ENCODE measurements around the gene IP6K2.
"Not testable (repeated sequence)": the region's sequence is repeated elsewhere in the genome, so short reads cannot be mapped to it uniquely, and the experiment has no call there.

The IP6K2 gene, protein sequence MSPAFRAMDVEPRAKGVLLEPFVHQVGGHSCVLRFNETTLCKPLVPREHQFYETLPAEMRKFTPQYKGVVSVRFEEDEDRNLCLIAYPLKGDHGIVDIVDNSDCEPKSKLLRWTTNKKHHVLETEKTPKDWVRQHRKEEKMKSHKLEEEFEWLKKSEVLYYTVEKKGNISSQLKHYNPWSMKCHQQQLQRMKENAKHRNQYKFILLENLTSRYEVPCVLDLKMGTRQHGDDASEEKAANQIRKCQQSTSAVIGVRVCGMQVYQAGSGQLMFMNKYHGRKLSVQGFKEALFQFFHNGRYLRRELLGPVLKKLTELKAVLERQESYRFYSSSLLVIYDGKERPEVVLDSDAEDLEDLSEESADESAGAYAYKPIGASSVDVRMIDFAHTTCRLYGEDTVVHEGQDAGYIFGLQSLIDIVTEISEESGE

DNA sequence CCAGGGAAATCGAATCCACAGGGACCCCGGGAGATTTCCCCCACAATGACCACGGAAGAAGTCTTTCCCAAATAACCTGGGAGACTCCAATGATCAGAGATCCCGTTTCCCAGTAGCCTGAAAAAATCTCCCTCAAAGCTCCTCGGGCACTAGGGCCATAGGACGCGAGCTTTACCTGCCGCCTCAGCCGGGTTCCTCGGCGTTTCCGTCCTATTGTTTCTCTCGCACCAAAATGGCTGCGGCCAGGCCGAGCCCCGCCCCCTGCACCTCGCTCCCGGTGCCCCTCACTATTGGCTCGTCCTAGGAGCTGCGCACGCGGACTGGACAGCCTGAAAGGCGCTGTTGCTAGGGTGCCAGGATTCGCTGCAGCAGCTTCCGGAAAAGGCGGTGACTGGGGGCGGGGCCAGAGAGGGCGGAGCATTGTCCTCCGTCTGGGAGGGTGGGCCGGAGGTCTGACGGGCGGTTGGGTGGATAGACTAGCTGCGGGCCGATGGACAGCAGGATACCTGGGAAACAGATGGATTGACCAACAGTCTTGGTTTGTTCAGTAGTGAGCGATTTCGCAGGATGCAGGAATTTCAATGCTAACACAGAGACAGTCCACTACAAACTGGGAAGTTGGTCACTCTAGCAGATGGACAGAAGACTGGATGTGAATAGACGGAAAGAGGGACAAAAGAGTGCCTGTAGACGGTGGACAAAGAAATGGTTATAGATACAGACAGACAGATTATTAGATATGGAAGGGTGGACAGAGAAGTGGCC lies at the start of gene IP6K2:
TSS of gene IP6K2 (minus strand) at position 240 of the 765 bp plus-strand sequence. CDS start 21,930 bp downstream, outside the sequence.
- peak; percentile 93 for DNase-seq

GRCh38 chr3:48765376-48765775 lies 48.4 kb upstream of the IP6K2 start:
- DNase-seq, result no peak

DNA sequence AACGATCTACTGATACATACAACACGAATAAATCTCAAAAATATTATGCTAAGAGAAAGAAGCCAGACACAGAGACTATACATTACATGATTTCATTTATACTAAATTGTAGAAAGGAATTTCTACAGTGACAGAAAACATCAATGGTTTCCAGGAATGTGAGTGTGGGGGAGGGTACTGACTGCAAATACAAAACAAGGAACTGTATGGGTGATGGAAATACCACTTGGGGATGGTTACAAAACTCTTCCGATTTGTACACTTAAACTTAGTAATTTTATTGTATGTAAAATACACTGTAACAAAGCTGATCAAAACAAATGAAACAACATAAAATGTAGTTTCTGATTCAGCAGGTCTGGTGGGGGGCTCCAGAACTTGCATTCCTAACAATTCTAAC lies 45.8 kb upstream of the IP6K2 start:
- DNase-seq, result no peak

GRCh38 chr3:48759991-48760540 lies 43.0 kb upstream of the IP6K2 start:
- not testable (repeated sequence) for DNase-seq

DNA sequence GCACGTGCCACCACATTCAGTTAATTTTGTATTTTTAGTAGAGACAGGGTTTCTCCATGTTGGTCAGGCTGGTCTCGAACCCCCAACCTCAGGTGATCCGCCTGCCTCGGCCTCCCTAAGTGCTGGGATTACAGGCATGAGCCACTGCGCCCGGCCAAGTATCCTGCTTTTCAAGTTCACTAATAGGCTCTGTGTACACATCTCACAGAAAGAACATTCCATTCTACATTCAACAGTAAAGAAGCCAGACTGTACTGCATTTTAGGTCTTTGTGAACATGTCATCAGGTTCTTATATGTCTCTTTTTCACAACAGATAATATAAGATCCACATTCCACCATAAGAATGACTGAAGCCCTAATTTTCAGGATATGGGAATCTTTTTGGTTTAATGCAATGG lies 42.5 kb upstream of the IP6K2 start:
- not testable (repeated sequence) for DNase-seq

DNA sequence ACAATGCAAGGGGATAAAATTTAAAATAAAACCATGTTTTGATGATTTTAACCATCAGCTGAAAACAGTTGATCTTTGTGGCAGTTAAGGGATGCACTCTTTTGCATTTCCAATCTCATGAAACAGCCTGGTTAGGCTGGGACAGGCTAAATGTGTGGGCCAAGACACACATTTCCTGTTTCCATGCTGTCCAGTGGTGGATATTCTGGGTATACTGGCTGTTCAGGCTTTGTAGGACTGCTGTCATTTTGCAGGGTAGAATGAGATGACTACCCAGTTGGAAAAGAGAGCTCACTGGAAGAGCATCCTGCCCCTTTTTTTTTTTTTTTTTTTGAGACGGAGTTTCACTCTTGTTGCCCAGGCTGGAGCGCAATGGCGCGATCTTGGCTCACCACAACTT lies 42.0 kb upstream of the IP6K2 start:
- DNase-seq, result no peak

DNA sequence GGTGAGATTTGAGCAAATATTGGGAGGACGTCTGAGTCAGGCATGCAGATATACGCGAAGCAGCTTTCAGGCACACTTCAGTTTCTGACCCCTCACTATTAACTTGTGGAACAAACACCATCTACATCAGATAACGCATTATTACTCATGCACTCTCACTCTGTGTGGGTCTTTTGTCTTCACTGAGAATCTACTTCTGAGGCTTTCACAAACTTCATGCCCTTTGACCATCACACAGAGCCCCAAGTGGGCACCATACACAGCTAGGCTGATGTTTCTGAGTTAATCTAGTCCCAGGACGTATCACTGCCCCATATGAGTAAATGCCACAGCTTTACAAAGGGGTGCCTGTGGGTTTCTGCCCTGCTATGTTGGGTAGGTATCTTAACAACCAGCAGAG lies 39.6 kb upstream of the IP6K2 start:
- DNase-seq, result no peak

GRCh38 chr3:48750856-48751255 lies 33.8 kb upstream of the IP6K2 start:
- DNase-seq, result no peak

- DNase-seq, result no peak
Measured at GRCh38 chr3:48748754-48749153, 31.7 kb upstream of the IP6K2 start.

GRCh38 chr3:48747706-48748105 lies 30.7 kb upstream of the IP6K2 start:
- no peak for DNase-seq

DNA sequence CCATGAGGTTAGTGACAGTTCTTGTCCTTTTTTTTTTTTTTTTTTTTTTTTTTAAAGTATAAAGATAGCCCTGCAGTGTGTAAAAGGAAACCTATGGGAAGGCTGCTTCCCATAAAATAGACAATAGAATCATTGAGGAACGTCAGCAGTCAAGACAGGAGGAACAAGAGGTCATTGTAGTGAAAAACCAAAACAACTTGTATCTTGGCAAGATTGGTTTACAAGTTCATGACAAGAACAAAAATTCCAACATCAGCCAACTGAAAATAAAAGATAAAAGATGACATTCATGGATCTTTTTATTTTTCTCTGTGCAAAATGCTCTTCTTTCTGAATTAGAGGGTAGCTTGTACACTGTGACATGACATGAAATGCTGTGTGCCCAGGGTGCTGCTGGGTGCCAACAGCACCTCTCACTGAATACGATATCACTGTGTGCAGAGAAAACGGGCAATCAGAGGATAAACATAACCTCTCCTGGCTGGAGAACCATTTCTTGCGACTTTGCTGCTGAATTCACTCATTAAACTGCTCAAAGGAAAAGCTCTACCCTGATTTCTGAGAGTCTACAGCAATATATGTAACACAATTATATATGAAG lies 30.1 kb upstream of the IP6K2 start:
- no peak for DNase-seq

DNA sequence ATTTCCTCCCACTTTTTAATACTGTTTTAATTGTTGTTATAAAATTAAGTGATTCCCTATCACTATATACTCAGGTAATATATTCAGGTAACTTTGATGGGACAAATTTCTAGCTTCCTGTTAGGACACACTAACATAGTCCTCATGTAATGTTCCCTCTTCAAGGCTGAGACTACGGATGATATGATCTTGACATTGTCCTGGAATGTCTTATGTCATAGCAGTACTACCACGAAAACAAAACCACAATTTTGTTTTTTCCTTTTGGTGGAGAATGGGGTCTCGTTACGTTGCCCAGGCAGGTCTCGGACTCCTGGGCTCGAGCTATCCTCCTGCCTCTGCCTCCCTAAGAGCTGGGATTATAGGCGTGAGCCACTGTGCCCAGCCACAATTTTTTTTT lies 26.8 kb upstream of the IP6K2 start:
- DNase-seq, result no peak

- DNase-seq, result not testable (repeated sequence)
Measured at GRCh38 chr3:48741226-48741625, 24.2 kb upstream of the IP6K2 start.

DNA sequence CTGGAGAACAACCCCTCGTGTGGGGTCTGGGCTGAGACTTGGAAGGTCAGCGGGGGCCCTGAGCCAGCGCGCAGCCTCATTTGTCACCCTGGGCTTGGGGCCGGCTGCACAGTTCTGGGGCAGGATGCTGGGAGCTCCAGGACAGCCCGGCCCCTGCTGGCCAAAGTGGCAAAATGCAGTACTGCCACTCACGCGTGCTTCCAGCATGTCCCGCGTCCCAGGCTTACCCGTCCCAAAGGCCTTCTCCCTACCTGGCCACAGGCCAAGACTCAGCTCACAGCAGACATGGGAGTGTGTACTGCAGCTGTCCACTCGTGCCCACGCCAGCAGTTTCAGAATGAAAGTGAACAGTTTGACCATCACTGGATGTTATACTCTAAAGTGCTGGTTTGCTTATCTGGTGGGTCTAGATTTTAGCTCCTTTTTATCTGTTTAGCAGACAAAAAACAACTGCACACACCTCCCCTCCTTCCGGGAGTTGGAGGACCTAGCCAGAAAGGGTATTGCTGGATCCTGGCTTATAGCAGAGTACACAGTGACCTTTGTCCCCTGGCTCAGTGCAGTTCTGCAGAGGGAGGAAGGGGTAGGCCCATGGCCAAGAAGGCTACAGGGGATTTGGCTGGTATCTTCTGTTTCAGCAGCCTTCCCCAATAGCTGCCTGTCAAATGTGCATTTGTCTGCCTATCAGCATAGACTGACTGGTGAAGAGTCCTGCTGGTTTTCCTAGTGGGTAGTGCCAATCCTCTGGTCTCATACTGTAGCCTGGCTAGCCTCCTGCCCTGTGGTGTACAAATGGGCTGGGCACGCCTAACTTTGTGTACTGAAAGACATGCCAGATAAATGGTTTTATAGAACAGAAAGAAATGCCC lies 23.2 kb upstream of the IP6K2 start:
- DNase-seq, result no peak

- DNase-seq, result no peak
Measured at GRCh38 chr3:48739617-48739954, 22.6 kb upstream of the IP6K2 start.

DNA sequence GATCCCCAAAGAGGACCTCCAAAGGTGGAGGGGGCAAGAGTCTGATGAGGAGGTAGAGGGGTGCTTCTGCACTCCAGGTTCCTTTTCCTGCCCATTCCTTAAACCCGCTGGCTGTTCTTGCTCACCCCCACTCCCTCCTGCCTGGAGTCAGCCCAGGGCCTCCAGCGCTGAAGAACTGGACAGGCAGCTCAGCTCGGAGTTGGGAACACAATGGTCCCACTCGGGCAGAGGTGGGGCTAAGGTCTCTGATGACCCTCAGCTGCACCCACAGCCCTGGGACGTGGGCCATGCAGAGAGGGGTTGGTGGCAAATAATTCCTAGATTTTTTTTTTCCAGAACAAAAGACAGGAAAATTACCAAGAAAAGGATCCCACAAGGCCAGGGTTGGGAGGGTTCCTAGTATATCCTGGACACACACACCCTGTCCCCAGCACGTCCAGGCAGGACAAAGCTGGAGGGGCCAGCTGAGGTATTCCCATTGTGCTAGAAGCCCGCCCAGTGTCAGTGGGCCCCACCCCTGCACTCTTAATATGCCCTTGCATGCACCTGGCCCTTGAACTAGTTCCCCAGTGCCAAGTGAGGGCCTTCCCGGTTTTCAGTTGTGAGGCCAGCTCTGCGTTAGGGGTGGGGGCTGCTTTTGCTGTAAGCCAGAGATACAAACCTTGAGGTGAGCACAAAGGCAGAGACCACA lies 22.1 kb upstream of the IP6K2 start:
- no peak for DNase-seq

GRCh38 chr3:48738144-48738536 lies 21.1 kb upstream of the IP6K2 start:
- DNase-seq, result no peak

DNA sequence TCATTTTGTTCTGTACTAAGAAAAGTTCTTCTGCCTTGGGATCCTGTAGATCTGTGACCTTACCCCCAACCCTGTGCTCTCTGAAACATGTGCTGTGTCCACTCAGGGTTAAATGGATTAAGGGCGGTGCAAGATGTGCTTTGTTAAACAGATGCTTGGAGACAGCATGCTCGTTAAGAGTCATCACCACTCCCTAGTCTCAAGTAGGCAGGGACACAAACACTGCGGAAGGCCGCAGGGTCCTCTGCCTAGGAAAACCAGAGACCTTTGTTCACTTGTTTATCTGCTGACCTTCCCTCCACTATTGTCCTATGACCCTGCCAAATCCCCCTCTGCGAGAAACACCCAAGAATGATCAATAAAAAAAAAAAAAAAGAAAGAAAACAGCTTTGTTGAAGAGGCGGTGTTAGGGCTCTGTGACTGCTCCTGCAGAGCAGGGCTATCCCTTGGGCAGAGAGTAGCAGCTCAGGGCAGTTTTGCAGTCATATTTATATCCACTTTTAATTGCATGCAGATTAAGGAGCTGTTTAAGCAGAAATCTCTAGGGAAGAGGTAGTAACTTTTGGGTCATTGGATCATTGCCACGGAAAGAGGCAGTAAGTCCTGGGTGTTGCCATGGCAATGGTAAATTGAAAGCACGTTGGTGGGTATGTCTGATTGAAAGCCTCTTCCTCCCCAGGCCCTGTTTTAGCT lies 18.2 kb upstream of the IP6K2 start:
- not testable (repeated sequence) for DNase-seq

DNA sequence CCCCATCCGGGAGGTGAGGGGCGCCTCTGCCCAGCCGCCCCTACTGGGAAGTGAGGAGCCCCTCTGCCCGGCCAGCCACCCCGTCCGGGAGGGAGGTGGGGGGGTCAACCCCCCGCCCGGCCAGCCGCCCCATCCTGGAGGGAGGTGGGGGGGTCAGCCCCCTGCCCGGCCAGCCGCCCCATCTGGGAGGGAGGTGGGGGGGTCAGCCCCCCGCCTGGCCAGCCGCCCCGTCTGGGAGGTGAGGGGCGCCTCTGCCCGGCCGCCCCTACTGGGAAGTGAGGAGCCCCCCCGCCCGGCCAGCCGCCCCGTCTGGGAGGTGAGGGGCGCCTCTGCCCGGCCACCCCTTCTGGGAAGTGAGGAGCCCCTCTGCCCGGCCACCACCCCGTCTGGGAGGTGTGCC lies 17.5 kb upstream of the IP6K2 start:
- DNase-seq, result not testable (repeated sequence)

DNA sequence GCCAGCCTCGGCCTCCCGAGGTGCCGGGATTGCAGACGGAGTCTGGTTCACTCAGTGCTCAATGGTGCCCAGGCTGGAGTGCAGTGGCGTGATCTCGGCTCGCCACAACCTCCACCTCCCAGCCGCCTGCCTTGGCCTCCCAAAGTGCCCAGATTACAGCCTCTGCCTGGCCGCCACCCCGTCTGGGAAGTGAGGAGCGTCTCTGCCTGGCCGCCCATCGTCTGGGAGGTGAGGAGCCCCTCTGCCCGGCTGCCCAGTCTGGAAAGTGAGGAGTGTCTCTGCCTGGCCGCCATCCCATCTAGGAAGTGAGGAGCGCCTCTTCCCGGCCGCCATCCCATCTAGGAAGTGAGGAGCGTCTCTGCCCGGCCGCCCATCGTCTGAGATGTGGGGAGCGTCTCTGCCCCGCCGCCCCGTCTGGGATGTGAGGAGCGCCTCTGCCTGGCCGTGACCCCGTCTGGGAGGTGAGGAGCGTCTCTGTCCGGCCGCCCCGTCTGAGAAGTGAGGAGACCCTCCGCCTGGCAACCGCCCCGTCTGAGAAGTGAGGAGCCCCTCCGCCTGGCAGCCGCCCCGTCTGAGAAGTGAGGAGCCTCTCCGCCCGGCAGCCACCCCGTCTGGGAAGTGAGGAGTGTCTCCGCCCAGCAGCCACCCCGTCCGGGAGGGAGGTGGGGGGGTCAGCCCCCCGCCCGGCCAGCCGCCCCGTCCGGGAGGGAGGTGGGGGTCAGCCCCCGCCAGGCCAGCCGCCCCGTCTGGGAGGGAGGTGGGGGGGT lies 16.9 kb upstream of the IP6K2 start:
- DNase-seq, result not testable (repeated sequence)
